HUES48 (cell line): ENCODE results near the gene GNG14.

Experiments
- H3K27ac ChIP-seq: one replicate; pipeline ENCODE4 v1.7.0; 2013; ENCODE audit warnings: low read depth, low read length, inconsistent platforms
- H3K27me3 ChIP-seq: 2 replicates; pipeline ENCODE4 v1.6.1; 2013; ENCODE audit warnings: mild to moderate bottlenecking, low read length; ENCODE audit not compliant: control insufficient read depth, insufficient read depth
- H3K36me3 ChIP-seq: 2 replicates; pipeline ENCODE4 v1.6.1; 2013; ENCODE audit warnings: low read length; ENCODE audit not compliant: control insufficient read depth, insufficient read depth
- H3K4me1 ChIP-seq: 2 replicates; pipeline ENCODE4 v1.6.1; 2013; ENCODE audit warnings: mild to moderate bottlenecking, low read length; ENCODE audit not compliant: control insufficient read depth, insufficient read depth
- H3K4me3 ChIP-seq: 2 replicates; pipeline ENCODE4 v1.5.1; 2013; ENCODE audit warnings: mild to moderate bottlenecking, low read depth, low read length
- H3K9ac ChIP-seq: 2 replicates; pipeline ENCODE4 v1.6.1; 2013; ENCODE audit warnings: mild to moderate bottlenecking, low read depth, low read length, moderate library complexity
- H3K9me3 ChIP-seq: 2 replicates; pipeline ENCODE4 v1.6.1; 2013; ENCODE audit warnings: low read length; ENCODE audit not compliant: control insufficient read depth, insufficient read depth

Gene GNG14

DNA sequence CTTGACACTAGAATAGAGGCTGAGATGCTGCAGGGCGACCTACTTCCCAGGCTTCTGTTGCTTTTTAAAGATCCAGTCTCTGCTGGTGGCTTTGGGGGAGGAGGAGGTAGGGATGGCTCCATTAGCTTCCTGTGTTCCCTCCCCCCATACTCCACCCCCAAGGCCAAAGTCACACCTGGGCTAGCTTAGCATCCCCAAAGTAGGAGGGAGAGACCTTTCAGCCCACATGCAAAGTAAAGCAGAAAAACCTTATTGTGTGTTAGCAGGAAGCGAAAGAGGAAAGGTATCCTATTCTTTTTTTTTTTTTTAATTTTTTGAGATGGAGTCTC, 39.2 kb downstream of the GNG14 start:
- no peak overlapping the region for H3K9ac ChIP-seq
- H3K4me1 ChIP-seq, result peaks cover 4% of the 10 kb centered on the region; the same call in 1 of the 2 replicates
- peaks cover 30% of the 10 kb centered on the region for H3K36me3 ChIP-seq

DNA sequence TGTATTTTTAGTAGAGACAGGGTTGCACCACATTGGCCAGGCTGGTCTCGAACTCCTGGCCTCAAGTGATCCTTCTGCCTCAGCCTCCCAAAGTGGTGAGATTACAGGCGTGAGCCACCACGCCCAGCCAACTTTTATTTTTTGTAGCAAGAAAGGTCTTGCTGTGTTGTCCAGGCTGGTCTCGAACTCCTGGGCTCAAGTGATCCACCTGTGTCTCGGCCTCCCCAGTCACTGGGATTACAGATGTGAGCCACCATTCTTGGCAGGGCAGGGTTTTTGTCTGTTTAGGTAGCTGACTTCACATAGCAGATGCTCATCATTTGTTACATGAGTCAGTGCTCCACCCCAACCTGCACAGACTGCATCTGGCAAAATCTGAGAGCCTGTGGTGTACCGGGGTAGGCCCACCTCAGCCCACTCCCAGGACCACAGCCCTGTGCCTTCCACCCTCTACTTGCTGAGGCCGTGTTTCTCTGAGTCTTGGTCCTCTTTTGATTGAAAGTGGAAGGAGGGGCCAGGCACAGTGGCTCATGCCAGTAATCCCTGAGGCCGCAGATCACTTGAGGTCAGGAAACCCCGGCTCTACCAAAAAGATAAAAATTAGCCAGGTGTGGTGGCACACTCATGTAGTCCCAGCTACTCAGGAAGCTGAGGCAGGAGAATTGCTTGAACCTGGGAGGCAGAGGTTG, 40.1 kb downstream of the GNG14 start:
- Histone ChIP-seq H3K36me3 (peaks cover 35% of the 10 kb centered on the region), H3K9me3 (no peaks in the 10 kb centered on the region), H3K4me3 (no peak overlapping the region), H3K27me3 (no peaks in the 10 kb centered on the region), H3K4me1 (peaks cover 4% of the 10 kb centered on the region; the same call in 1 of the 2 replicates), H3K9ac (no peak overlapping the region), H3K27ac (no peak overlapping the region)

More for the DNA sequence above, 39.2 kb downstream of the GNG14 start:
- no peak overlapping the region for H3K4me3 ChIP-seq
- H3K27ac ChIP-seq, result no peak overlapping the region
- no peaks in the 10 kb centered on the region for H3K27me3 ChIP-seq
- H3K9me3 ChIP-seq, result no peaks in the 10 kb centered on the region

DNA sequence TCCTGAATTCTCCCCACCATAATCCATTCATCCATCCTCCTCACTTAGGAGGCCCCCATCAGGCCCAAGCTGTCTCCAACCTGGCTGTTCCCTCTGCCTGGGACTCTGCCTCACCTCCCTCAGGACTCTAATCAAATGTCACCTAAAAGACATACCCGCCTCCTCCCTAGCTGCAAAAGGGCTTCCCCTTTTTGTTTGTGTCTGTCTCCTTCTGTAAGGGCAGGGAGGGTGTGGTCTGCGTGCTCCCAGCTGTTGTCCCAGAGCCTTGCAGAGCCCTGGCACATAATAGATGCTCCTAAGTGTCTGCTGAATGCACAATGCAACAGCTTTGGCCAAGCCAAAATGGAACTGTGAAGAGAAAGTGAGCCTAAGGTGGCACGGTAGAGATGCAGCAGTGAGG, 42.3 kb downstream of the GNG14 start:
- Histone ChIP-seq H3K27ac (no peak overlapping the region), H3K4me1 (peaks cover 8% of the 10 kb centered on the region), H3K4me3 (no peak overlapping the region), H3K9me3 (no peaks in the 10 kb centered on the region), H3K9ac (no peak overlapping the region), H3K27me3 (no peaks in the 10 kb centered on the region), H3K36me3 (peaks cover 35% of the 10 kb centered on the region)

DNA sequence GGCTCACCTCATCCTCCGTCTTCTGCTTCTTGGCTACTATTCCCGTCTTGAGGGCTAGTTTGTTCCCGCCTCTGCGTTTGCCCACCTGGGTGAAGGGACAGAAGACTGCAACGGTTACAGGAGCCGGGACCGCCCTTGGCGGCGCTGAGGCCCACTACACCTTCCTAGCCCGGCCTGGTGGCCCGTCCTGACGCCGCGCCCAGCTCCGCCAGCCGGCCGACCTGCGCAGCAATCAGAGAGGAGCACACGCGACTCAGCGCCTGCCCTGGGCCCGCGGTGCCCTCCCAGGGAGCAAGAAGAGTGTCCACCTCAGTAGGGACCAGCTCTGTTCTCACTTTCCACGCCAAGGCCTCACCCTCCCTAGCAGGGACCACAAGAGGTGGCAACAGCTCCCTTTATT, 43.5 kb downstream of the GNG14 start:
- Histone ChIP-seq H3K27ac (no peak overlapping the region), H3K4me3 (no peak overlapping the region), H3K4me1 (peaks cover 8% of the 10 kb centered on the region), H3K36me3 (peaks cover 35% of the 10 kb centered on the region), H3K9ac (no peak overlapping the region), H3K9me3 (no peaks in the 10 kb centered on the region), H3K27me3 (no peaks in the 10 kb centered on the region)

DNA sequence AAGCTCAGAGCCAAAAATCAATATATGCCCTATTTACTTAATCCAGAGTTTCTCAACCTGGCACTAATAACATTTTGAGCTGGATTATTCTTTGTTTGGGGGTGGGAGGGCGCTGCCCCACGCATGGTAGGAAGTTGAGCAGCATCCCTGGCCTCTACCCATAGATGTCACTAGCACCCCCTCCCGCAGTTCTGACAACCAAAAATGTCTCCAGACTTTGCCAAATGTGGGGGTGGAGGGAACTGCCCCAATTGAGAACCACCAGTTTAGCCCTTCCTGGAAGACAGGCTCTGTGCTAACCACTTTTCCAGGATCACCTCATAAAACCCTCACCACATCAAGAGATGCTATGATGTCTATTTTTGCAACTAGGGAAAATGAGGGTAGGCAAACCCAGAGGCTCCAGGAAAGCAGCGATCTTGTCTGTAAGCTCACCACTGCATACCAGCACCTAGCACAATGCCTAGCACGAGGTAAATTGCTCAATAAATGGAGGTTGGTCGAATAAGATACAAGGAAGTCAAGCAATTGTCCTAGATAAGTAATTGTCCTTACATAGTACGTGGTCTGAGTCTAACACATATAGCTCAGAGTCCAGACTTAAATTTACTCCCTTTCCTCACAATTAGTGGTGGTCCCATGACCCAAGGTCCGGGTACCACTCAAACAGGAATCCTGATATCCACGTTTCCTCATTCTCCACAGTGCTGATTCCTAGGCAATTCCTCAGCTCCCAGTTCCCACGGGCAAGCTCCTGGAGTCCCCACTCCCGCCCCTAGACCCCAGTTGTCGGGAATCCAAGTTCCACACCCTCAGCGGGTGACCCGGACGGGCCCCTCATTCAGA, 45.8 kb downstream of the GNG14 start:
- peak overlapping the region; percentile 92 for H3K27ac ChIP-seq
- no peaks in the 10 kb centered on the region for H3K27me3 ChIP-seq
- no peaks in the 10 kb centered on the region for H3K9me3 ChIP-seq
- peak overlapping the region; percentile 97 for H3K4me3 ChIP-seq
- peak overlapping the region; percentile 85 for H3K9ac ChIP-seq
- H3K36me3 ChIP-seq, result peaks cover 36% of the 10 kb centered on the region
- H3K4me1 ChIP-seq, result peaks cover 4% of the 10 kb centered on the region; the same call in 1 of the 2 replicates

DNA sequence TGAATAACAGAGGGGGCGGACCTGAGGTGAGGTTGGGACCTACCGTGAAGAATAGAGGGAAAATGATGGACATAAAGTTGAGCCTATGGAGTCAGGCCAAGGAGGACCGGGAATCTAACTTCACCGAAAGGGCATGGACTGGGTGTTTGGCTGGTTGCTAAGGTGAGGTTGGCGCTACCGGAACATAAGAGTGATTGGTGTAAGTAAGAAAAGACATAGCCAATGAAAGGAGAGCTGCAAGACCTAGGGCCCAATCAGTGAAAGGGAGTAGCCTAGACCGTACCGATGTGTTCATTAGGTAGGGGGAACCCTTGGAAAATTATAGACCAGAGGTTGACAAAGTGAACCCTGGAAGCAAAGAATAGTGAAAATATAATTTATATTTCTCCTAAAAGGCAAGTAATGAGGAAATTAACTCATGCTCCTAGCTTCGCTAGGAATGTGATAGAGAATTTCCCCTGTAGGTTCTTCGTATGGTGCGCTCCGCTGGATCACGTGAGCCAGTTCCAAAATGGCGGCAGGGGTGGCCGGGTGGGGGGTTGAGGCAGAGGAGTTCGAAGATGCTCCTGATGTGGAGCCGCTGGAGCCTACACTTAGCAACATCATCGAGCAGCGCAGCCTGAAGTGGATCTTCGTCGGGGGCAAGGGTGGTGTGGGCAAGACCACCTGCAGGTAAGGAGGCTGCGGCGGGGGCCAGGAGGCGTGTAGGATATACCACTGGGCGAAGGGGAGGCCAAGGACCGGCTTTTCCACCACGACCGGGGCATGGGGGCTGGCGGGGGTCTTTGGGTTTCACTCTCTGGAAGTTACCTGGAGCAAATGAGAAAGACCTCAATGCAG, 49.4 kb downstream of the GNG14 start, which contains the start of gene GET3:
GET3 (plus strand) TSS at position 503 of the 840 bp plus-strand sequence; CDS start at position 512, 9 bp downstream.
- Histone ChIP-seq H3K27ac (peak within 1 kb of the TSS; percentile 94), H3K4me3 (peak within 1 kb of the TSS; percentile 90), H3K36me3 (peaks cover 22% of the 10 kb centered on the region), H3K4me1 (peaks cover 4% of the 10 kb centered on the region; the same call in 1 of the 2 replicates), H3K27me3 (no peaks in the 10 kb centered on the region), H3K9me3 (no peaks in the 10 kb centered on the region), H3K9ac (peak within 1 kb of the TSS; percentile 98)

DNA sequence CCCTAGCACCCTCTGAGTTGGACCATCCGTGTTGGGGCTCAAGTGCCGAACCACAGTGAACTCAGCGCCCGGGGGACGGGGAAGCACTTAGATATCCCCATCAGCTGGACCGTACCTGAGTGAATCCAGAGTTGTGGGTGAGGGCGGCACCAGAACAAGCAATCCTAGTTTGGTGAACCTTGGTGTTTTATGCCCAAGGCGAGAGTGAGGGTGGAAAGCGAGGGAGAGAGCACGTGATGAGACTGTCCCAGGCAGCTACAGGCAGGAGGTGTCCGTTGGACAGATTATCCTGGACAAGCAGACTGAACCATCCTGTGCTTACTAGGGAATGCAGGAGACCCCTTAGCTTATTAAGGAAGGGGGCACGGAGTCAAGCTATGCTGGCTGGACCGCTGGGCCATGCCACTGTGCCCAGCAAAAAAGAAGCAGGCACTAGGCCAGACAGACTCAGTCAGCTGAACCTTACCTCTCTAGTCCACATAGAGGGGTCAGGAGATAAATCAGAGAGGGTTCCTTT, 50.1 kb downstream of the GNG14 start:
- peaks cover 4% of the 10 kb centered on the region; the same call in 1 of the 2 replicates for H3K4me1 ChIP-seq
- H3K27ac ChIP-seq, result peak overlapping the region; percentile 94
- H3K4me3 ChIP-seq, result peak overlapping the region; percentile 90
- peak overlapping the region; percentile 98 for H3K9ac ChIP-seq
- no peaks in the 10 kb centered on the region for H3K9me3 ChIP-seq
- peaks cover 24% of the 10 kb centered on the region for H3K36me3 ChIP-seq
- no peaks in the 10 kb centered on the region for H3K27me3 ChIP-seq
